Loucy (cell line): ENCODE measurements around the gene ZNF354B.

Experiments
- EZH2phosphoT487 ChIP-seq: fragments of 200-600 bp; IDR thresholded peaks from 2 replicates; pipeline ENCODE4 v1.6.1; 2018; ENCODE audit warnings: antibody characterized with exemption, mild to moderate bottlenecking, moderate library complexity, borderline replicate concordance
- TF ChIP-seq, protein P1 (sequence below): fragments of 200-600 bp; sonication (generic); conservative IDR thresholded peaks from 2 replicates; pipeline ENCODE4 v1.5.1; 2014; ENCODE audit warnings: mild to moderate bottlenecking, antibody characterized with exemption, low read length

- TF ChIP-seq EZH2phosphoT487: no peak
- TF ChIP-seq, protein P1, sequence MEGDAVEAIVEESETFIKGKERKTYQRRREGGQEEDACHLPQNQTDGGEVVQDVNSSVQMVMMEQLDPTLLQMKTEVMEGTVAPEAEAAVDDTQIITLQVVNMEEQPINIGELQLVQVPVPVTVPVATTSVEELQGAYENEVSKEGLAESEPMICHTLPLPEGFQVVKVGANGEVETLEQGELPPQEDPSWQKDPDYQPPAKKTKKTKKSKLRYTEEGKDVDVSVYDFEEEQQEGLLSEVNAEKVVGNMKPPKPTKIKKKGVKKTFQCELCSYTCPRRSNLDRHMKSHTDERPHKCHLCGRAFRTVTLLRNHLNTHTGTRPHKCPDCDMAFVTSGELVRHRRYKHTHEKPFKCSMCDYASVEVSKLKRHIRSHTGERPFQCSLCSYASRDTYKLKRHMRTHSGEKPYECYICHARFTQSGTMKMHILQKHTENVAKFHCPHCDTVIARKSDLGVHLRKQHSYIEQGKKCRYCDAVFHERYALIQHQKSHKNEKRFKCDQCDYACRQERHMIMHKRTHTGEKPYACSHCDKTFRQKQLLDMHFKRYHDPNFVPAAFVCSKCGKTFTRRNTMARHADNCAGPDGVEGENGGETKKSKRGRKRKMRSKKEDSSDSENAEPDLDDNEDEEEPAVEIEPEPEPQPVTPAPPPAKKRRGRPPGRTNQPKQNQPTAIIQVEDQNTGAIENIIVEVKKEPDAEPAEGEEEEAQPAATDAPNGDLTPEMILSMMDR: no peak
These were observed 10.4 kb upstream of the ZNF354B start for GRCh38 chr5:178849316-178849715.
